Caco-2 (cell line): Measurements from ENCODE around the gene PAWR. TPM values are rescaled to one million over a fixed set of nuclear protein-coding genes. Genes with fewer than 3 reads are reported as not detected.
A peak's percentile ranks its signal among the peaks of the same experiment; 100 is the strongest.

Source experiments
- BruUV-seq: library from RNA; stranded (reverse); fragments of 400-500 nt; replicated peaks from 2 replicates; lab custom pipeline; 2021; lab: Mats Ljungman, UMichigan
- CTCF ChIA-PET: fragments of 300-600 bp; sonication (Branson Sonifier 250); formaldehyde crosslinking; loops from one replicate; lab custom pipeline; 2022; ENCODE audit warnings: antibody characterized with exemption; lab: Charles Lee
- POLR2A ChIA-PET: fragments of 300-600 bp; sonication (Branson Sonifier 250); formaldehyde crosslinking; loops from one replicate; lab custom pipeline; 2022; ENCODE audit warnings: antibody characterized with exemption; lab: Charles Lee
- DNase-seq, 2 experiments: peaks; one replicate each; pipeline versions ENCODE4 v3.0.0 to v3.0.0-alpha.2; 2020 to 2022
- H3K27me3 ChIP-seq: replicated peaks from 2 replicates; pipeline ENCODE4 v1.6.0; 2011; ENCODE audit warnings: low read length; ENCODE audit not compliant: control insufficient read depth, insufficient read depth
- H3K36me3 ChIP-seq: 2 replicates; pipeline ENCODE4 v1.5.1; 2011; ENCODE audit warnings: low read length; ENCODE audit not compliant: control insufficient read depth, insufficient read depth
- H3K4me1 ChIP-seq: fragments of 250-450 bp; sonication (Bioruptor Pico); 2 replicates; pipeline ENCODE4 v1.5.1; 2020; ENCODE audit warnings: mild to moderate bottlenecking
- H3K4me3 ChIP-seq: 2 replicates; pipeline ENCODE4 v1.5.1; 2011; ENCODE audit warnings: low read depth, mild to moderate bottlenecking, control low read depth, low read length
- H3K9me3 ChIP-seq: fragments of 250-450 bp; sonication (Bioruptor Pico); 2 replicates; pipeline ENCODE4 v1.5.1; 2020; ENCODE audit warnings: mild to moderate bottlenecking, moderate library complexity
- H3K27ac Mint-ChIP-seq: one replicate; pipeline ENCODE4 v1.8.0; 2022; ENCODE audit warnings: mixed read lengths; ENCODE audit not compliant: unreplicated experiment
- H3K27me3 Mint-ChIP-seq: one replicate; pipeline ENCODE4 v1.8.0; 2022; ENCODE audit warnings: mixed read lengths; ENCODE audit not compliant: insufficient read depth, unreplicated experiment
- H3K36me3 Mint-ChIP-seq: one replicate; pipeline ENCODE4 v1.8.0; 2022; ENCODE audit warnings: mild to moderate bottlenecking, mixed read lengths; ENCODE audit not compliant: insufficient read depth, unreplicated experiment
- H3K4me1 Mint-ChIP-seq: one replicate; pipeline ENCODE4 v1.8.0; 2022; ENCODE audit warnings: low read depth, mixed read lengths; ENCODE audit not compliant: unreplicated experiment
- H3K4me3 Mint-ChIP-seq: one replicate; pipeline ENCODE4 v1.8.0; 2022; ENCODE audit warnings: mild to moderate bottlenecking, moderate library complexity, mixed read lengths; ENCODE audit not compliant: unreplicated experiment
- H3K9me3 Mint-ChIP-seq: one replicate; pipeline ENCODE4 v1.8.0; 2022; ENCODE audit warnings: mixed read lengths; ENCODE audit not compliant: unreplicated experiment
- CTCF ChIP-seq, 2 experiments: fragments of 200-600 bp in 1 of 2; IDR thresholded peaks; 1 replicate in 1 of 2; 2 replicates in 1 of 2; pipeline versions ENCODE4 v1.5.1 to v1.8.0; 2011 to 2022; ENCODE audit warnings: antibody characterized with exemption in 1 of 2, control low read depth in 1 of 2, inconsistent platforms in 1 of 2, low read depth in 1 of 2, low read length in 1 of 2, mild to moderate bottlenecking in 1 of 2, moderate library complexity in 1 of 2; ENCODE audit not compliant: insufficient read depth in 1 of 2, severe bottlenecking in 1 of 2, unreplicated experiment in 1 of 2
- intact Hi-C: fragments of 100-400 bp; cut with micrococcal nuclease; formaldehyde crosslinking; loops from one replicate; pipeline ENCODE4 v1.10.0; 2022; ENCODE audit not compliant: unreplicated experiment
- total RNA-seq: library from RNA; stranded (reverse); gene quantifications from 2 replicates; pipeline ENCODE4 v1.2.3, GENCODE V29; 2022

PAWR gene
- total RNA-seq, 1 experiment from 2014 or later = 157 TPM

GRCh38 chr12:79555028-79555925 lies 135.5 kb downstream of the PAWR start:
- Histone ChIP-seq H3K4me3 (no peak overlapping the region), H3K36me3 (peaks cover 3% of the 10 kb centered on the region), H3K4me1 (peaks cover 73% of the 10 kb centered on the region), H3K27me3 (no peaks in the 10 kb centered on the region), H3K9me3 (peaks cover 13% of the 10 kb centered on the region)
- BruUV-seq = no TSS peak
- Mint-ChIP-seq H3K27ac (peak overlapping the region; percentile 76), H3K36me3 (peaks cover 76% of the 10 kb centered on the region), H3K9me3 (peaks cover 20% of the 10 kb centered on the region), H3K27me3 (no peaks in the 10 kb centered on the region), H3K4me3 (peak overlapping the region; percentile 12), H3K4me1 (peaks cover 34% of the 10 kb centered on the region)
- intact Hi-C loops = loop anchor here (1.0 to 2.0 kb wide), 5 partner anchors 135 to 631 kb away; partner anchors contain the start of gene PAWR
- POLR2A ChIA-PET = no interaction called here
- CTCF ChIA-PET = interaction anchor here (0.7 to 1.2 kb wide), 2 partner anchors 25 to 135 kb away, joined by 3 to 4 read pairs; no protein-coding TSS in a partner anchor
- peak in 1 of 2 experiments; percentile 49 for DNase-seq
- TF ChIP-seq CTCF (IDR thresholded peaks at IDR 0.05; ENCODE audit: insufficient read depth in 1 of 2, low read depth in 1 of 2, low read length in 1 of 2, severe bottlenecking in 1 of 2, unreplicated experiment in 1 of 2) = peak; percentile 56 to 71

DNA sequence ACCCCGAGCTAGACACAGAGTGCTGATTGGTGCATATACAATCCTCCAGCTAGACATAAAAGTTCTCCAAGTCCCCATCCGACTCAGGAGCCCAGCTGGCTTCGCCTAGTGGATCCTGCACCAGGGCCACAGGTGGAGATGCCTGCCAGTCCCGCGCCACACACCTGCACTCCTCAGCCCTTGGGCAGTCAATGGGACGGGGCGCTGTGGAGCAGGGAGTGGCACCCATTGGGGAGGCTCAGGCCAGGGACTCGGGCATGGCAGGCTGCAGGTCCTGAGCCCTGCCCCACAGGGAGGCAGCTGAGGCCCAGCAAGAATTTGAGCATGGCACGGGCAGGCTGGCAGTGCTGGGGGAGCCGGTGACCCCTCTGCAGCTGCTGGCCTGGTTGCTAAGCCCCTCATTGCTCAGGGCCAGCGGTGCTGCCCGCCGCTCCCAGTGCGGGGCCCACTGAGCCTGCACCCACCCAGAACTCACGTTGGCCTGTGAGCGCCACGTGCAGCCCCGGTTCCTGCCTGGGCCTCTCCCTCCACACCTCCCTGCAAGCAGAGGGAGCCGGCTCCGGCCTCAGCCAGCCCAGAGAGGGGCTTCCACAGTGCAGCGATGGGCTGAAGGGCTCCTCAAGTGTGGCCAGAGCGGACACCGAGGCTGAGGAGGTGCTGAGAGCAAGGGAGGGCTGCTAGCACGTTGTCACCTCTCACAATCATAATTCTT lies 136.7 kb downstream of the PAWR start:
- Mint-ChIP-seq H3K4me3 (no peak overlapping the region), H3K9me3 (peaks cover 29% of the 10 kb centered on the region), H3K27me3 (no peaks in the 10 kb centered on the region), H3K27ac (no peak overlapping the region), H3K36me3 (peaks cover 81% of the 10 kb centered on the region), H3K4me1 (peaks cover 39% of the 10 kb centered on the region)
- peaks cover 15% of the 10 kb centered on the region for H3K9me3 ChIP-seq
- peaks cover 3% of the 10 kb centered on the region for H3K36me3 ChIP-seq
- POLR2A ChIA-PET = no interaction called here
- CTCF ChIA-PET = no interaction called here
- H3K4me1 ChIP-seq = peaks cover 73% of the 10 kb centered on the region
- no peak for TF ChIP-seq CTCF (IDR thresholded peaks at IDR 0.05; ENCODE audit: insufficient read depth in 1 of 2, low read depth in 1 of 2, low read length in 1 of 2, severe bottlenecking in 1 of 2, unreplicated experiment in 1 of 2)
- DNase-seq = no peak
- BruUV-seq = no TSS peak
- no peak overlapping the region for H3K4me3 ChIP-seq
- intact Hi-C loops = loop anchor here (2.0 kb wide), 1 partner anchor 137 kb away; the partner anchor contains the start of gene PAWR
- H3K27me3 ChIP-seq = no peaks in the 10 kb centered on the region

DNA sequence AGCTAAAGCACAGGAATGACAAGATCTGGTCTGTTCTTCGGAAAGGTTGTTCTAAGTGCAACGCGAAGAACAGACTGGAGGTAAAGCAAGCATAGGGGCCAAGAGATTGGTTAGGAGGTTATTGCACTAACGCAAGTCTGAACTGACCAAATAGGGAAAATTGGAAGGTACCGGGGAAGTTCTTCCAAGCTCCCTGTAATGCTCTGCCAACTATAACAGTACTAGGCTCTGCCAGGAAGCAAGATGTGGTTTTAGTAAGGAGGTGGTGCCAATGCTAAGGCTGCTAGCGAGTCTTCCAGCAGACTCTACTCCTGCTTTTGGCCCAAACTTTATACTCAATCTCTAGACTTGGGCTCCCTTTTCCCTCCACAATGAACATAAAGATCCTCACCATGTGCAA lies 138.6 kb downstream of the PAWR start:
- Histone ChIP-seq H3K9me3 (peaks cover 15% of the 10 kb centered on the region), H3K27me3 (no peaks in the 10 kb centered on the region), H3K36me3 (peaks cover 3% of the 10 kb centered on the region), H3K4me1 (peaks cover 70% of the 10 kb centered on the region), H3K4me3 (no peak overlapping the region)
- CTCF ChIA-PET = no interaction called here
- Mint-ChIP-seq H3K9me3 (peaks cover 29% of the 10 kb centered on the region), H3K4me3 (no peak overlapping the region), H3K36me3 (peaks cover 82% of the 10 kb centered on the region), H3K4me1 (peaks cover 47% of the 10 kb centered on the region), H3K27ac (no peak overlapping the region), H3K27me3 (no peaks in the 10 kb centered on the region)
- BruUV-seq = no TSS peak
- DNase-seq = no peak
- no peak for TF ChIP-seq CTCF (IDR thresholded peaks at IDR 0.05; ENCODE audit: insufficient read depth in 1 of 2, low read depth in 1 of 2, low read length in 1 of 2, severe bottlenecking in 1 of 2, unreplicated experiment in 1 of 2)
- POLR2A ChIA-PET = no interaction called here
- intact Hi-C loops = no loop called here
